COLO829 (cell line): ENCODE results near the gene PSMD2.
A peak's percentile ranks its signal among the peaks of the same experiment; 100 is the strongest.
"Not testable (repeated sequence)": the region's sequence is repeated elsewhere in the genome, so short reads cannot be mapped to it uniquely, and the experiment has no call there.

ENCODE experiments used
- DNase-seq: peaks from one replicate; pipeline ENCODE4 v3.0.0; 2012; ENCODE audit warnings: low spot score

The PSMD2 gene

GRCh38 chr3:184339451-184340135, 40.6 kb downstream of the PSMD2 start:
- DNase-seq = not testable (repeated sequence)

GRCh38 chr3:184341925-184342324, 42.9 kb downstream of the PSMD2 start:
- DNase-seq = no peak

GRCh38 chr3:184343200-184343876, 44.3 kb downstream of the PSMD2 start:
- no peak for DNase-seq

GRCh38 chr3:184344579-184345316, 45.7 kb downstream of the PSMD2 start:
- DNase-seq = no peak

- peak; percentile 92 for DNase-seq
Measured at GRCh38 chr3:184345317-184346144, 46.5 kb downstream of the PSMD2 start.

- DNase-seq = no peak
Measured at GRCh38 chr3:184346480-184347190, 47.6 kb downstream of the PSMD2 start.

GRCh38 chr3:184347321-184348056, 48.4 kb downstream of the PSMD2 start:
- DNase-seq = no peak

GRCh38 chr3:184348057-184348382, 49.0 kb downstream of the PSMD2 start:
- DNase-seq = no peak

GRCh38 chr3:184349563-184350470, 50.8 kb downstream of the PSMD2 start:
- DNase-seq = no peak

GRCh38 chr3:184350618-184351017, 51.6 kb downstream of the PSMD2 start:
- DNase-seq = no peak

GRCh38 chr3:184351511-184352148, 52.6 kb downstream of the PSMD2 start:
- no peak for DNase-seq

- no peak for DNase-seq
Measured at GRCh38 chr3:184352149-184352785, 53.2 kb downstream of the PSMD2 start.

- no peak for DNase-seq
Measured at GRCh38 chr3:184352897-184353545, 54.0 kb downstream of the PSMD2 start.

- no peak for DNase-seq
Measured at GRCh38 chr3:184353546-184353941, 54.5 kb downstream of the PSMD2 start.

- peak; percentile 45 for DNase-seq
Measured at GRCh38 chr3:184354121-184354728, 55.2 kb downstream of the PSMD2 start.

GRCh38 chr3:184354754-184355153, 55.7 kb downstream of the PSMD2 start:
- no peak for DNase-seq

GRCh38 chr3:184355261-184356040, 56.4 kb downstream of the PSMD2 start:
- no peak for DNase-seq
